DND-41 (cell line): Measurements from ENCODE around the gene TDRD7.

Experiments
- ATAC-seq: fragments of 200-7000 bp; cut with Tn5 transposase; 3 replicates; pipeline ENCODE4 v1.9.1; 2021; ENCODE audit warnings: low read depth; ENCODE audit not compliant: insufficient read depth
- DNase-seq: peaks from one replicate; pipeline ENCODE4 v3.0.0-alpha.2; 2020
- H2AFZ ChIP-seq: 2 replicates; pipeline ENCODE4 v1.6.0; 2012; ENCODE audit warnings: low read depth, low read length
- H3K27ac ChIP-seq: 2 replicates; pipeline ENCODE4 v1.5.1; 2012; ENCODE audit warnings: low read length, inconsistent platforms
- H3K27me3 ChIP-seq: fragments of 200-600 bp; sonication (generic); 2 replicates; pipeline ENCODE4 v1.6.0; 2012; ENCODE audit warnings: low read length, mild to moderate bottlenecking, inconsistent platforms; ENCODE audit not compliant: insufficient read depth, poor library complexity
- H3K36me3 ChIP-seq: 2 replicates; pipeline ENCODE4 v1.5.1; 2012; ENCODE audit warnings: low read length, inconsistent platforms; ENCODE audit not compliant: insufficient read depth
- H3K4me1 ChIP-seq: 2 replicates; pipeline ENCODE4 v1.5.1; 2012; ENCODE audit warnings: mild to moderate bottlenecking, low read length; ENCODE audit not compliant: insufficient read depth
- H3K4me2 ChIP-seq: 2 replicates; pipeline ENCODE4 v1.6.0; 2012; ENCODE audit warnings: mild to moderate bottlenecking, moderate library complexity, low read length, inconsistent platforms; ENCODE audit not compliant: insufficient read depth
- H3K4me3 ChIP-seq, 2 experiments: fragments of 200-600 bp in 1 of 2; shearing (Covaris generic) in 1 of 2; 2 replicates each; pipeline ENCODE4 v1.5.1; 2012 to 2016; ENCODE audit warnings: inconsistent platforms in 2 of 2, low read length in 2 of 2, mild to moderate bottlenecking in 2 of 2, low read depth in 1 of 2, moderate library complexity in 1 of 2
- H3K79me2 ChIP-seq: 2 replicates; pipeline ENCODE4 v1.6.0; 2012; ENCODE audit warnings: low read length, inconsistent platforms; ENCODE audit not compliant: insufficient read depth
- H3K9ac ChIP-seq: 2 replicates; pipeline ENCODE4 v1.6.0; 2012; ENCODE audit warnings: low read depth, mild to moderate bottlenecking, inconsistent platforms, low read length, moderate library complexity
- H3K9me3 ChIP-seq: 2 replicates; pipeline ENCODE4 v1.5.1; 2012; ENCODE audit warnings: low read length, moderate library complexity, mild to moderate bottlenecking, inconsistent platforms; ENCODE audit not compliant: insufficient read depth, severe bottlenecking
- H4K20me1 ChIP-seq: 2 replicates; pipeline ENCODE4 v1.6.0; 2012; ENCODE audit warnings: low read length; ENCODE audit not compliant: insufficient read depth
- EZH2 ChIP-seq: IDR thresholded peaks from 3 replicates; pipeline ENCODE4 v1.6.1; 2012; ENCODE audit warnings: borderline replicate concordance, low read depth, mild to moderate bottlenecking, moderate library complexity, low read length, inconsistent platforms; ENCODE audit not compliant: severe bottlenecking
- TF ChIP-seq, protein P1 (sequence below): IDR thresholded peaks from 2 replicates; pipeline ENCODE4 v1.5.1; 2012; ENCODE audit warnings: borderline replicate concordance, low read length, moderate library complexity, mild to moderate bottlenecking; ENCODE audit not compliant: poor library complexity, severe bottlenecking; ENCODE audit errors: extremely low read depth

Gene TDRD7

DNA sequence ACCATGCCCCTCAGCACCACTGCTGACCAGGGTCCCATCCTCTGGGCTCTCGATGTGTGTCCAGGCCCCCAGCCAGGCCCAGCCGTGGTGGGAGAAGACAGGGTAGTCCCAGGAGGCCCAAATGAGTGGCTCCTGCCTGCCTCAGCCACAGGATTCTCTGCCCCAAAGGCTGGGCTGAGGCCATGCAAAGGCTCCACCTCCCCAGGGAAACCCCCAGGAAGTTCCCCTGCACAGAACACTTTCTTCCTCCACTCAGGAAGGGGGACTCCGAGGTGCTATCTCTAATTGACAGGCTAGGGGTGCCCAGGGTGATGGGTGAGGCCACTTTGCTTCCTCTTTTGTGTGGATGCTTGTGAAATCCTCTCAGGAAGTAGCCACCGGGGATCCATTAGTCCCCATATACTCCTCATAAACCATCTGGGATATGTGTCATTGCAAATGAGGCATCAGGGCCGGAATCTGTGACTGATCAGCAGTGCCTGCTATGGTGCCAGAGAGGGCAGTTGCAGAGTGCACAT lies 23.1 kb upstream of the TDRD7 start:
- no peak overlapping the region for H3K4me2 ChIP-seq
- no peaks in the 10 kb centered on the region for H3K27me3 ChIP-seq
- DNase-seq (no peak), ATAC-seq (no peak)
- H3K36me3 ChIP-seq: no peaks in the 10 kb centered on the region
- TF ChIP-seq EZH2: no peak
- TF ChIP-seq, protein P1, sequence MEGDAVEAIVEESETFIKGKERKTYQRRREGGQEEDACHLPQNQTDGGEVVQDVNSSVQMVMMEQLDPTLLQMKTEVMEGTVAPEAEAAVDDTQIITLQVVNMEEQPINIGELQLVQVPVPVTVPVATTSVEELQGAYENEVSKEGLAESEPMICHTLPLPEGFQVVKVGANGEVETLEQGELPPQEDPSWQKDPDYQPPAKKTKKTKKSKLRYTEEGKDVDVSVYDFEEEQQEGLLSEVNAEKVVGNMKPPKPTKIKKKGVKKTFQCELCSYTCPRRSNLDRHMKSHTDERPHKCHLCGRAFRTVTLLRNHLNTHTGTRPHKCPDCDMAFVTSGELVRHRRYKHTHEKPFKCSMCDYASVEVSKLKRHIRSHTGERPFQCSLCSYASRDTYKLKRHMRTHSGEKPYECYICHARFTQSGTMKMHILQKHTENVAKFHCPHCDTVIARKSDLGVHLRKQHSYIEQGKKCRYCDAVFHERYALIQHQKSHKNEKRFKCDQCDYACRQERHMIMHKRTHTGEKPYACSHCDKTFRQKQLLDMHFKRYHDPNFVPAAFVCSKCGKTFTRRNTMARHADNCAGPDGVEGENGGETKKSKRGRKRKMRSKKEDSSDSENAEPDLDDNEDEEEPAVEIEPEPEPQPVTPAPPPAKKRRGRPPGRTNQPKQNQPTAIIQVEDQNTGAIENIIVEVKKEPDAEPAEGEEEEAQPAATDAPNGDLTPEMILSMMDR: no peak
- no peak overlapping the region for H3K27ac ChIP-seq
- H3K9me3 ChIP-seq: no peaks in the 10 kb centered on the region
- no peak overlapping the region for H3K9ac ChIP-seq
- no peak overlapping the region for H3K4me3 ChIP-seq
- no peaks in the 10 kb centered on the region for H3K79me2 ChIP-seq
- 0 out of 2 replicates have a peak, but pooled peaks cover 3% of the 10 kb centered on the region for H4K20me1 ChIP-seq
- H2AFZ ChIP-seq: no peak overlapping the region
- no peaks in the 10 kb centered on the region for H3K4me1 ChIP-seq

DNA sequence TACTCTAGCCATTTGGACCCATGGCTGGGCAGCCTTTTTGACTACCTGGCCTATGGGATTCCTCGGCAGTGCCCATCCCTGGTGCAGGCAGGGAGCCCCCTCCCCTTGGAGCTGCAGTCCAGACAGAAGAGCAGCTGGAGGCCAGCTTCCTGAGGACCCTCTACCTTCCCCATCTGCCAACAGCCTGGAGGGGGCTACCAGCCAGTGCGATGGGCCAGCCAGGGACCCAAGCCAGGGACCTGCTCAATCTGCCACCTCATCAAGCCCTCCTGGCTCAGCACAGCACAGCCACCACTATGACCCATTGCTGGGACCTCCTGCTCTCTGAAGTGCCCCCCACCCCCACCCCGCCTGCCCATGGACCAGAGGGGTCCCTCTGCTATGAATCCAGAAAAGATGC lies 22.6 kb upstream of the TDRD7 start:
- Histone ChIP-seq H3K36me3 (no peaks in the 10 kb centered on the region), H3K79me2 (no peaks in the 10 kb centered on the region), H3K4me3 (no peak overlapping the region), H3K9me3 (no peaks in the 10 kb centered on the region), H4K20me1 (0 out of 2 replicates have a peak, but pooled peaks cover 3% of the 10 kb centered on the region), H3K4me1 (no peaks in the 10 kb centered on the region), H2AFZ (no peak overlapping the region), H3K27me3 (no peaks in the 10 kb centered on the region), H3K27ac (no peak overlapping the region), H3K4me2 (no peak overlapping the region), H3K9ac (no peak overlapping the region)
- TF ChIP-seq, protein P1: no peak
- TF ChIP-seq EZH2: no peak
- ATAC-seq (no peak), DNase-seq (no peak)

- Histone ChIP-seq H3K4me2 (no peak overlapping the region), H3K9me3 (no peaks in the 10 kb centered on the region), H3K27ac (no peak overlapping the region), H3K9ac (no peak overlapping the region), H3K4me1 (no peaks in the 10 kb centered on the region), H3K36me3 (no peaks in the 10 kb centered on the region), H3K27me3 (no peaks in the 10 kb centered on the region), H4K20me1 (0 out of 2 replicates have a peak, but pooled peaks cover 3% of the 10 kb centered on the region), H3K4me3 (no peak overlapping the region), H2AFZ (no peak overlapping the region), H3K79me2 (no peaks in the 10 kb centered on the region)
- TF ChIP-seq, protein P1: no peak
- no peak for TF ChIP-seq EZH2
- DNase-seq: no peak
- ATAC-seq: no peak
These were observed 21.0 kb upstream of the TDRD7 start for GRCh38 chr9:97390791-97391406.
